Measurements from ENCODE around the gene C7. TPM values are rescaled to one million over a fixed set of nuclear protein-coding genes. Genes with fewer than 3 reads are reported as not detected.

Gene C7
- total and polyA plus RNA-seq, 2 of the 13 experiments (the other 11 are each of a cell fraction or from before 2014, with no cell fraction given) = 1.7 to 3.5 TPM

DNA sequence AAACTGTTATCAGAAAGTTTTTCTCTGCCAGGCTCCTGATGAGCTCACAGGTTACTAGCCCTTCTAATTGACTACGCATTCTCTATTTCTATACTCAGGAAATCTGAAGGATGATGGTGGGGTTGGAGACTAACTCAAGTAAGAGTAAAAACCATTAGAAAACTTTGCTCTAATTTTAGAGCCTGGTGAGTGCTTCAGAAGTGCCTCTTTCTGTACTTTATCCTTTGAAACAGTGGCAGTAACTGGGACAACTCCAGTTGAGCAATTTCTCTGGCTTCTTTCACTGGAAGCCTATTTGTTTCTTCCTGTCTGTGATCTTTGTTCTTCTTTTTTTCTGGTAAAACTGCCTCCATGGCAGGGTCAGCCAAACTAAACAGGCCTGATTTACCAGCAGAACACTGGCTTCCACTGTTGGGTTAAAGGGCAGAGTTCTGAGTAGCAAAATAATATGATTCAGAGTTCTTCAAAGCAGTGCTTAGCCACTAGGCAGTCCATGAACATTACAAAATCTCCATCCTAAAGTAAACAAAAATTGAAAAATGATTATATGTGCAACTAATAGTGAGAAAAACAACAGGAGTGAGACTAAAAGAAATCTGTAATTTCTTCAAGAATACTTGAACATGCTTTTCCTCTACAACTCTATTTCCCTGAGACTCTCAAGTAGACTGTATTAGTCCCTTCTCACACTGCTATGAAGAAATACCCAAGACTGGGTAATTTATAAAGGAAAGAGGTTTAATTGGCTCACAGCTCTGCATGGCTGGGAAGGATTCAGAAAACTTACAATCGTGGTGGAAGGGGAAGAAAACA is 82.1 kb downstream of the C7 start (continued):
- no peak for TF ChIP-seq FUBP1 (CRISPR knock-in tag; IDR thresholded peaks at IDR 0.05; ENCODE audit: borderline replicate concordance)
- peak; percentile 84 for TF ChIP-seq ELF3 (CRISPR knock-in tag; IDR thresholded peaks at IDR 0.05)
- TF ChIP-seq ZSCAN5A (CRISPR knock-in tag; IDR thresholded peaks at IDR 0.05; ENCODE audit: borderline replicate concordance) = peak; percentile 74; the same call in 1 of the 2 replicates
- peak; percentile 94 for TF ChIP-seq PHF21A (CRISPR knock-in tag; IDR thresholded peaks at IDR 0.05)
- no peak for TF ChIP-seq ISX (CRISPR knock-in tag; conservative IDR thresholded peaks at IDR 0.05)
- TF ChIP-seq NFKBIZ (CRISPR knock-in tag; IDR thresholded peaks at IDR 0.05) = peak; percentile 54; the same call in 1 of the 2 replicates
- peak; percentile 64; the same call in 1 of the 2 replicates for TF ChIP-seq MXD4 (CRISPR knock-in tag; IDR thresholded peaks at IDR 0.05)
- TF ChIP-seq ZNF329 (CRISPR knock-in tag; IDR thresholded peaks at IDR 0.05; ENCODE audit: low read depth) = no peak
- no peak for TF ChIP-seq NFE2 (CRISPR knock-in tag; IDR thresholded peaks at IDR 0.05)
- TF ChIP-seq PRDM4 (CRISPR knock-in tag; IDR thresholded peaks at IDR 0.05; ENCODE audit: borderline replicate concordance) = no peak
- peak; percentile 77 for TF ChIP-seq RARA (CRISPR knock-in tag; IDR thresholded peaks at IDR 0.05)
- TF ChIP-seq ZNF121 (CRISPR knock-in tag; IDR thresholded peaks at IDR 0.05) = no peak
- peak; percentile 79 for TF ChIP-seq TBX2 (CRISPR knock-in tag; IDR thresholded peaks at IDR 0.05; ENCODE audit: borderline replicate concordance)
- no peak for TF ChIP-seq ZNF569 (CRISPR knock-in tag; IDR thresholded peaks at IDR 0.05; ENCODE audit: borderline replicate concordance)
- TF ChIP-seq CREB1 (IDR thresholded peaks at IDR 0.05) = no peak
- peak; percentile 65 for TF ChIP-seq CREB1 (CRISPR knock-in tag; IDR thresholded peaks at IDR 0.05)
- no peak for TF ChIP-seq ZNF354B (CRISPR knock-in tag; IDR thresholded peaks at IDR 0.05)
- TF ChIP-seq, protein P1, sequence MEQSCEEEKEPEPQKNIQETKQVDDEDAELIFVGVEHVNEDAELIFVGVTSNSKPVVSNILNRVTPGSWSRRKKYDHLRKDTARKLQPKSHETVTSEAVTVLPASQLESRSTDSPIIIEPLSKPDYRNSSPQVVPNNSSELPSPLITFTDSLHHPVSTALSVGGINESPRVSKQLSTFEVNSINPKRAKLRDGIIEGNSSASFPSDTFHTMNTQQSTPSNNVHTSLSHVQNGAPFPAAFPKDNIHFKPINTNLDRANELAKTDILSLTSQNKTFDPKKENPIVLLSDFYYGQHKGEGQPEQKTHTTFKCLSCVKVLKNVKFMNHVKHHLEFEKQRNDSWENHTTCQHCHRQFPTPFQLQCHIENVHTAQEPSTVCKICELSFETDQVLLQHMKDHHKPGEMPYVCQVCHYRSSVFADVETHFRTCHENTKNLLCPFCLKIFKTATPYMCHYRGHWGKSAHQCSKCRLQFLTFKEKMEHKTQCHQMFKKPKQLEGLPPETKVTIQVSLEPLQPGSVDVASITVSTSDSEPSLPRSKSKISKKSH (CRISPR knock-in tag; IDR thresholded peaks at IDR 0.05; ENCODE audit: borderline replicate concordance) = no peak
- TF ChIP-seq ZNF44 (CRISPR knock-in tag; IDR thresholded peaks at IDR 0.05) = no peak
- TF ChIP-seq ZNF441 (CRISPR knock-in tag; IDR thresholded peaks at IDR 0.05; ENCODE audit: borderline replicate concordance) = peak; percentile 57; the same call in 1 of the 2 replicates
- no peak for TF ChIP-seq ELF4 (CRISPR knock-in tag; IDR thresholded peaks at IDR 0.05; ENCODE audit: borderline replicate concordance)
- TF ChIP-seq FOXJ3 (CRISPR knock-in tag; IDR thresholded peaks at IDR 0.05; ENCODE audit: borderline replicate concordance) = peak; percentile 93; the same call in 1 of the 2 replicates
